Osteoblast (primary cell): ENCODE measurements around the gene YY1. TPM values are rescaled to one million over a fixed set of nuclear protein-coding genes. Genes with fewer than 3 reads are reported as not detected.

ENCODE experiments used
- DNase-seq: peaks from one replicate; pipeline ENCODE4 v3.0.0; 2011; ENCODE audit warnings: low spot score, mixed read lengths; ENCODE audit not compliant: insufficient read length; ENCODE audit errors: missing footprints
- H2AFZ ChIP-seq: 2 replicates; pipeline ENCODE4 v1.6.0; 2011; ENCODE audit warnings: mild to moderate bottlenecking, low read length
- H3K27ac ChIP-seq: 2 replicates; pipeline ENCODE4 v1.5.1; 2011; ENCODE audit warnings: mild to moderate bottlenecking, low read depth, low read length, moderate library complexity
- H3K27me3 ChIP-seq: 2 replicates; pipeline ENCODE4 v1.6.0; 2012; ENCODE audit warnings: mild to moderate bottlenecking, control low read depth, inconsistent platforms, low read length, moderate library complexity; ENCODE audit not compliant: insufficient read depth
- H3K36me3 ChIP-seq: 2 replicates; pipeline ENCODE4 v1.5.1; 2011; ENCODE audit warnings: mild to moderate bottlenecking, low read length, control low read depth, moderate library complexity; ENCODE audit not compliant: insufficient read depth
- H3K4me1 ChIP-seq: 2 replicates; pipeline ENCODE4 v1.5.1; 2011; ENCODE audit warnings: mild to moderate bottlenecking, low read length, control low read depth, moderate library complexity; ENCODE audit not compliant: insufficient read depth
- H3K4me2 ChIP-seq: 2 replicates; pipeline ENCODE4 v1.6.0; 2011; ENCODE audit warnings: mild to moderate bottlenecking, low read length; ENCODE audit not compliant: insufficient read depth
- H3K4me3 ChIP-seq: fragments of 200-600 bp; sonication (generic); 3 replicates; pipeline ENCODE4 v1.5.1; 2012; ENCODE audit warnings: mild to moderate bottlenecking, low read length, inconsistent platforms; ENCODE audit not compliant: insufficient read depth
- H3K79me2 ChIP-seq: 2 replicates; pipeline ENCODE4 v1.6.0; 2012; ENCODE audit warnings: mild to moderate bottlenecking, low read length, control low read depth, inconsistent platforms; ENCODE audit not compliant: insufficient read depth
- H3K9me3 ChIP-seq: 2 replicates; pipeline ENCODE4 v1.5.1; 2011; ENCODE audit warnings: low read depth, low read length, control low read depth
- H4K20me1 ChIP-seq: 2 replicates; pipeline ENCODE4 v1.6.0; 2012; ENCODE audit warnings: mild to moderate bottlenecking, low read length, control low read depth; ENCODE audit not compliant: insufficient read depth
- total RNA-seq: library from RNA; depleted of rRNA; stranded (reverse); fragments of >200 nt; gene quantifications from 2 replicates; pipeline ENCODE4 v1.2.3, GENCODE V29; 2012
- TF ChIP-seq, protein P1 (sequence below): IDR thresholded peaks from 2 replicates; pipeline ENCODE4 v1.5.1; 2011; ENCODE audit warnings: mild to moderate bottlenecking, low read depth, low read length, moderate library complexity; ENCODE audit errors: extremely low read depth

YY1 gene
- total RNA-seq, 1 donor: 45.2 TPM

DNA sequence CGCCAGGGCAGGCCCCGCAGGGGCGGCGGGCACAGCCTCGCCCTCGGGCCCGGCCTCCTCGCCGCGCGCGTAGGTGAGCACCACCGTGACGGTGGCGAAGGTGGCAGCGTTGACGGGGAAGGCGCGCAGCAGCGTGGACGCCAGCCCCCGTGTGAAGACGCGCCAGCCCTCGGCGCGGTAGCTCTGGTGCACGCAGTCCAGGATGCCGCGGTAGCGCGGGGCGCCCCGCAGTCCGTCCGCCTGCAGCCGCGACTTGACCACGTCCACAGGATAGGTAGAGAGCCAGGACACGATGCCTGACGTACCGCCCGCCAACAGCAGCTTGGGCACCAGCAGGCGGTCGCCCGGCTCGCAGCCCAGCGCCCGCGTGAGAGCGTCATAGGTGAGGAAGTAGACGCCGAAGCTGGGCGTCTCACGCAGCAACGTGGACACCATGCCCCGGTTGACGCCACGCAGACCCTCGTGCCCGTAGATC lies 53.4 kb downstream of the YY1 start:
- H3K27me3 ChIP-seq: no peaks in the 10 kb centered on the region
- peaks cover 5% of the 10 kb centered on the region for H3K4me1 ChIP-seq
- H4K20me1 ChIP-seq: peaks cover 6% of the 10 kb centered on the region
- no peak overlapping the region for H3K27ac ChIP-seq
- no peaks in the 10 kb centered on the region for H3K36me3 ChIP-seq
- TF ChIP-seq, protein P1, sequence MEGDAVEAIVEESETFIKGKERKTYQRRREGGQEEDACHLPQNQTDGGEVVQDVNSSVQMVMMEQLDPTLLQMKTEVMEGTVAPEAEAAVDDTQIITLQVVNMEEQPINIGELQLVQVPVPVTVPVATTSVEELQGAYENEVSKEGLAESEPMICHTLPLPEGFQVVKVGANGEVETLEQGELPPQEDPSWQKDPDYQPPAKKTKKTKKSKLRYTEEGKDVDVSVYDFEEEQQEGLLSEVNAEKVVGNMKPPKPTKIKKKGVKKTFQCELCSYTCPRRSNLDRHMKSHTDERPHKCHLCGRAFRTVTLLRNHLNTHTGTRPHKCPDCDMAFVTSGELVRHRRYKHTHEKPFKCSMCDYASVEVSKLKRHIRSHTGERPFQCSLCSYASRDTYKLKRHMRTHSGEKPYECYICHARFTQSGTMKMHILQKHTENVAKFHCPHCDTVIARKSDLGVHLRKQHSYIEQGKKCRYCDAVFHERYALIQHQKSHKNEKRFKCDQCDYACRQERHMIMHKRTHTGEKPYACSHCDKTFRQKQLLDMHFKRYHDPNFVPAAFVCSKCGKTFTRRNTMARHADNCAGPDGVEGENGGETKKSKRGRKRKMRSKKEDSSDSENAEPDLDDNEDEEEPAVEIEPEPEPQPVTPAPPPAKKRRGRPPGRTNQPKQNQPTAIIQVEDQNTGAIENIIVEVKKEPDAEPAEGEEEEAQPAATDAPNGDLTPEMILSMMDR: no peak
- H3K4me3 ChIP-seq: no peak overlapping the region
- H3K4me2 ChIP-seq: no peak overlapping the region
- H2AFZ ChIP-seq: no peak overlapping the region
- H3K9me3 ChIP-seq: no peaks in the 10 kb centered on the region
- peak; percentile 58 for DNase-seq
- H3K79me2 ChIP-seq: no peaks in the 10 kb centered on the region

DNA sequence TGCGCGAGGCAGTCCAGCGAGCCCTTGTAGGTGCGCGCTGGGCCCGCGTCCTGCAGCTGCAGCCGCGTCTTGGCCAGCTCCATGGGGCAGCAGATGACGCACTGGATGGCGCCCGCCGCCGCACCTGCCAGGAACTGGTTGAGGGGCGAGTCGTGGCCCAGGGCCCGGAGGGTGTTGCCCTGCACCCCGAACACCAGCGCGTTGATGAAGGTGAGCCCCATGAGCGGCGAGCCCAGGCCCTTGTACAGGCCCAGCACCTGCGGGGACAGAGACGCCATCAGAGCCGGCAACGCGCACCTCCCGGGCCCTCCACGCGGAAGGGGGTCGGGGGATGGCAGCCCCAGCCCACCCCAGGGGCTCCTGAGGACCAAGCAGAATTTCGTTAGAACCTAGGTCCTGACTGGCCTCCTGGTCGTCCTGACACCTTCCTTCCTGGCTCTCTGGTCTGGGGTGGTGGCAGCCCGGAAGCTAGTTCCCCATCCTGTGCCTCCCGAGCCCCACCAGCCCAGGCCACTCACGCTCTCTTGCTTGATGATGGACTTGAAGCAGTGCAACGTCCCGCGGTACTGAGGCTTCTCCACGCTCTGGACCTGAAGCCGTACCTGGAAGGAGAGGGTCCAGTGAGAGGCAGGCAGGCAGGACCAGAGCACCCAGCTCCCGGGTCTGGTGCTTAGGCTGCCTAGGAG lies 54.0 kb downstream of the YY1 start:
- Histone ChIP-seq H3K27ac (no peak overlapping the region), H2AFZ (no peak overlapping the region), H3K4me3 (no peak overlapping the region), H3K27me3 (no peaks in the 10 kb centered on the region), H3K36me3 (no peaks in the 10 kb centered on the region), H3K4me2 (no peak overlapping the region), H3K9me3 (no peaks in the 10 kb centered on the region), H3K4me1 (peaks cover 11% of the 10 kb centered on the region), H3K79me2 (no peaks in the 10 kb centered on the region), H4K20me1 (peaks cover 6% of the 10 kb centered on the region)
- TF ChIP-seq, protein P1: no peak
- peak; percentile 67 for DNase-seq

DNA sequence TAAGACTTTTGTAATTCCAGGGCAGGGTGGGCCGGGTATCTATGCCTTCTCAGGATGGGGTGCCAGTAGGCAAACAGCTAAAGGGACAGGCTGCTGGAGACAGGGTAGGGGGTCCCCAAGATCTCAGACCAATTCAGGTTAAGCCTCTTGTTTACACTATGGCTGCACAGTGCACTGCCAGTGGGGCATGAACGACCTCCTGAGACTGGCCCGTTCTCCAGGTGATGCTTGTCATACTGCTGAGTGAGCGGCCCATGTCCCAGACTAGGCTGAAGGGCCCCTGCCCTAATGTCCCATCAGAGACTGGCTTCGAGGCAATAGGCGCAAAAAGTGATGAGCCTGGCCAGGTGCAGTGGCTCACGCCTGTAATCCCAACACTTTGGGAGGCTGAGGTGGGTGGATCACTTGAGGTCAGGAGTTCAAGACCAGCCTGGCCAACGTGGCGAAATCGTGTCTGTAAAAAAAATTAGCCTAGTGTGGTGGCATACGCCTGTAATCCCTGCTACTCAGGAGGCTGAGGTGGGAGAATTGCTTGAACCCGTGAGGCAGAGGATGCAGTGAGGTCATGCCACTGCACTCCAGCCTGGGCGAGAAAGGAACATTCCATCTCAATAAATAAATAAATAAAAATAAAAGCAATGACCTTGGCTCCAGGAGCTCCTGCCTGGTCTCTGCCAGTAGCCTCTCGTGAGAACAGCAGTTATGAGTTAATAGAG lies 54.7 kb downstream of the YY1 start:
- H3K4me1 ChIP-seq: peaks cover 12% of the 10 kb centered on the region
- TF ChIP-seq, protein P1: no peak
- H3K9me3 ChIP-seq: no peaks in the 10 kb centered on the region
- H3K27me3 ChIP-seq: no peaks in the 10 kb centered on the region
- H3K79me2 ChIP-seq: no peaks in the 10 kb centered on the region
- no peak overlapping the region for H3K27ac ChIP-seq
- H2AFZ ChIP-seq: no peak overlapping the region
- H3K4me2 ChIP-seq: no peak overlapping the region
- peak; percentile 66 for DNase-seq
- H3K4me3 ChIP-seq: no peak overlapping the region
- peaks cover 6% of the 10 kb centered on the region for H4K20me1 ChIP-seq
- no peaks in the 10 kb centered on the region for H3K36me3 ChIP-seq
